CD4-positive, alpha-beta memory T cell (primary cell): ENCODE data around the gene MAGEA4. TPM values are rescaled to one million over a fixed set of nuclear protein-coding genes. Genes with fewer than 3 reads are reported as not detected.

Source experiments
- CTCF ChIA-PET: fragments of 350-600 bp; sonication (Branson Sonifier 250); formaldehyde crosslinking; loops from one replicate; lab custom pipeline; 2021; ENCODE audit warnings: inconsistent platforms; ENCODE audit not compliant: partially characterized antibody; lab: Charles Lee
- POLR2A ChIA-PET: fragments of 350-600 bp; sonication (Branson Sonifier 250); formaldehyde crosslinking; loops from one replicate; lab custom pipeline; 2021; ENCODE audit not compliant: partially characterized antibody; lab: Charles Lee
- DNase-seq, 5 donors: peaks; one replicate each; pipeline versions ENCODE4 v3.0.0 to v3.0.0-alpha.2; 2020 to 2022; ENCODE audit warnings: mixed read lengths in 1 of 5
- H3K27ac ChIP-seq: one replicate; pipeline ENCODE4 v1.7.0; 2013; ENCODE audit warnings: low read depth, low read length
- H3K27me3 ChIP-seq: 2 replicates; pipeline ENCODE4 v1.7.0; 2013; ENCODE audit warnings: mild to moderate bottlenecking, low read length, moderate library complexity; ENCODE audit not compliant: insufficient read depth
- H3K36me3 ChIP-seq: 2 replicates; pipeline ENCODE4 v1.7.0; 2013; ENCODE audit warnings: mild to moderate bottlenecking, low read length, moderate library complexity; ENCODE audit not compliant: insufficient read depth
- H3K4me1 ChIP-seq: 2 replicates; pipeline ENCODE4 v1.7.0; 2013; ENCODE audit warnings: mild to moderate bottlenecking, low read length, moderate library complexity; ENCODE audit not compliant: insufficient read depth
- H3K4me3 ChIP-seq, 2 donors: one replicate each; pipeline ENCODE4 v1.7.0; 2013; ENCODE audit warnings: low read length in 2 of 2, mild to moderate bottlenecking in 1 of 2
- H3K9me3 ChIP-seq, 2 donors: one replicate each; pipeline ENCODE4 v1.7.0; 2013; ENCODE audit warnings: low read length in 2 of 2, control low read depth in 1 of 2; ENCODE audit not compliant: control insufficient read depth in 1 of 2
- H3K27ac Mint-ChIP-seq, 7 donors: one replicate each; pipeline ENCODE4 v1.8.0; 2020 to 2021; ENCODE audit warnings: mixed read lengths in 7 of 7, mild to moderate bottlenecking in 6 of 7, inconsistent platforms in 3 of 7, moderate library complexity in 3 of 7
- H3K27me3 Mint-ChIP-seq, 2 donors: one replicate each; pipeline ENCODE4 v1.8.0; 2020 to 2021; ENCODE audit warnings: mixed read lengths in 2 of 2
- H3K36me3 Mint-ChIP-seq, 2 donors: one replicate each; pipeline ENCODE4 v1.8.0; 2020 to 2021; ENCODE audit warnings: mixed read lengths in 2 of 2, inconsistent platforms in 1 of 2, mild to moderate bottlenecking in 1 of 2
- H3K4me1 Mint-ChIP-seq, 4 donors: one replicate each; pipeline ENCODE4 v1.8.0; 2020 to 2021; ENCODE audit warnings: mixed read lengths in 4 of 4, mild to moderate bottlenecking in 1 of 4
- H3K4me3 Mint-ChIP-seq, 8 donors: one replicate each; pipeline ENCODE4 v1.8.0; 2020 to 2021; ENCODE audit warnings: mixed read lengths in 8 of 8, mild to moderate bottlenecking in 7 of 8, moderate library complexity in 6 of 8, inconsistent platforms in 3 of 8
- H3K9me3 Mint-ChIP-seq, 8 donors: one replicate each; pipeline ENCODE4 v1.8.0; 2020 to 2021; ENCODE audit warnings: mixed read lengths in 8 of 8, mild to moderate bottlenecking in 5 of 8, inconsistent platforms in 3 of 8, moderate library complexity in 1 of 8
- intact Hi-C: fragments of 100-400 bp; cut with micrococcal nuclease; formaldehyde crosslinking; loops from one replicate; pipeline ENCODE4 v1.15.1; 2023
- polyA plus RNA-seq, 2 donors: library from polyadenylated mRNA; unstranded; fragments of 300-500 nt; fragmentation: Illumina TruSeq; gene quantifications; one replicate each; pipeline ENCODE4 v1.2.3, GENCODE V29; 2021
- total RNA-seq, 2 experiments: library from RNA; stranded (reverse); gene quantifications; one replicate each; pipeline ENCODE4 v1.2.3, GENCODE V29; 2021

MAGEA4 gene
- total and polyA plus RNA-seq, 4 experiments from 2014 or later = not detected

- ChIA-PET CTCF (no interaction called here), POLR2A (no interaction called here)
- Mint-ChIP-seq H3K27me3 (peaks cover 0 to 3% of the 10 kb centered on the region in 2 donors), H3K36me3 (no peaks in the 10 kb centered on the region), H3K4me1 (no peaks in the 10 kb centered on the region), H3K9me3 (peaks cover 0 to 3% (median 0%) of the 10 kb centered on the region in 8 donors), H3K4me3 (no peak overlapping the region), H3K27ac (no peak overlapping the region)
- intact Hi-C loops = no loop called here
- H3K4me3 ChIP-seq = no peak overlapping the region
- no peaks in the 10 kb centered on the region for H3K9me3 ChIP-seq
- no peaks in the 10 kb centered on the region for H3K27me3 ChIP-seq
- no peak for DNase-seq
- no peaks in the 10 kb centered on the region for H3K4me1 ChIP-seq
- H3K36me3 ChIP-seq = no peaks in the 10 kb centered on the region
- no peak overlapping the region for H3K27ac ChIP-seq
Measured at GRCh38 chrX:151880895-151881294, 31.8 kb upstream of the MAGEA4 start.

- no peaks in the 10 kb centered on the region for H3K9me3 ChIP-seq
- Mint-ChIP-seq H3K4me1 (no peaks in the 10 kb centered on the region), H3K27me3 (no peaks in the 10 kb centered on the region), H3K36me3 (no peaks in the 10 kb centered on the region), H3K4me3 (no peak overlapping the region), H3K9me3 (peaks cover 0 to 6% (median under 1%) of the 10 kb centered on the region in 8 donors), H3K27ac (no peak overlapping the region)
- H3K36me3 ChIP-seq = no peaks in the 10 kb centered on the region
- DNase-seq = no peak
- ChIA-PET POLR2A (no interaction called here), CTCF (no interaction called here)
- no peak overlapping the region for H3K4me3 ChIP-seq
- intact Hi-C loops = no loop called here
- no peak overlapping the region for H3K27ac ChIP-seq
- no peaks in the 10 kb centered on the region for H3K4me1 ChIP-seq
- H3K27me3 ChIP-seq = no peaks in the 10 kb centered on the region
Measured at GRCh38 chrX:151889421-151889820, 23.3 kb upstream of the MAGEA4 start.

DNA sequence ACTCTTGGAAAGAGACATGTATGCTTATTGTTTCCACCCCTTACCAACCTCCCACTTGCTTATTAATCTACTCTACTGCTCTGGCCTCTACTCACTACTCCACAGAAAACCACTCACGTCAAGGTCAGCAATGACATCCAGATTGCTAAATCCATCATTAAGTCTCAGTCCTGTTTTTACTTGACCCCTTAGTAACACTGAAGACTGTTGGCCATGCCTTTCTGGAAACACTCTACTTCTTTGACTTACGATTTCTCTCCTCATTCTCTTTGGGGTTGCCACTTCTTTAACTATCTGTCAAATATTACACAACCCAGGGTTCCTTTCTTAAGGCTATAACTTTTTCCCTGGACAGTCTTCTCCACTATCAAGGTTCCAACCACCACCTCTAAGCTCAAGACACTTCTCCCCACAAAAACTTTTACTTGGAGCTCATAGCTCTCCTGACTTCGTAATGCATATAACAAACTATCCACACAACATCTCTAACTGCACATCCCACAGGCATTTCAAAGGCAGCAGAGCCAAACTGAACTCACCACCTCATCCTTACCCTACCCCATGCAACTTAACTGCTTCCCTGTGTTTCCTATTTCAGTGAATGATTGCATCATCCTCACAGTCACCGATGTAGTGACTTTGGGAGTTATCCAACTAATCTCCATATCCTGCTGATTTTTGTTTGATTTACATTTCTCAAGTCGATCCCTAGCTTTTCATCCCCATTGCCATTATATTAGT, 15.8 kb upstream of the MAGEA4 start:
- Histone ChIP-seq H3K27me3 (no peaks in the 10 kb centered on the region), H3K4me3 (no peak overlapping the region), H3K27ac (no peak overlapping the region), H3K9me3 (no peaks in the 10 kb centered on the region), H3K36me3 (no peaks in the 10 kb centered on the region), H3K4me1 (no peaks in the 10 kb centered on the region)
- Mint-ChIP-seq H3K36me3 (no peaks in the 10 kb centered on the region), H3K27ac (no peak overlapping the region), H3K4me1 (no peaks in the 10 kb centered on the region), H3K9me3 (no peaks in the 10 kb centered on the region), H3K4me3 (no peak overlapping the region), H3K27me3 (no peaks in the 10 kb centered on the region)
- intact Hi-C loops = no loop called here
- DNase-seq = no peak
- ChIA-PET CTCF (no interaction called here), POLR2A (no interaction called here)

- H3K36me3 Mint-ChIP-seq = no peaks in the 10 kb centered on the region
- Histone ChIP-seq H3K9me3 (no peaks in the 10 kb centered on the region), H3K4me3 (no peak overlapping the region), H3K27me3 (no peaks in the 10 kb centered on the region), H3K27ac (no peak overlapping the region), H3K36me3 (no peaks in the 10 kb centered on the region), H3K4me1 (no peaks in the 10 kb centered on the region)
- H3K27me3 Mint-ChIP-seq = no peaks in the 10 kb centered on the region
- no peak for DNase-seq
- H3K27ac Mint-ChIP-seq = no peak overlapping the region
- intact Hi-C loops = no loop called here
- no peaks in the 10 kb centered on the region for H3K9me3 Mint-ChIP-seq
- no peaks in the 10 kb centered on the region for H3K4me1 Mint-ChIP-seq
- H3K4me3 Mint-ChIP-seq = no peak overlapping the region
- CTCF ChIA-PET = no interaction called here
- POLR2A ChIA-PET = no interaction called here
Measured at GRCh38 chrX:151899622-151900021, 13.1 kb upstream of the MAGEA4 start.

DNA sequence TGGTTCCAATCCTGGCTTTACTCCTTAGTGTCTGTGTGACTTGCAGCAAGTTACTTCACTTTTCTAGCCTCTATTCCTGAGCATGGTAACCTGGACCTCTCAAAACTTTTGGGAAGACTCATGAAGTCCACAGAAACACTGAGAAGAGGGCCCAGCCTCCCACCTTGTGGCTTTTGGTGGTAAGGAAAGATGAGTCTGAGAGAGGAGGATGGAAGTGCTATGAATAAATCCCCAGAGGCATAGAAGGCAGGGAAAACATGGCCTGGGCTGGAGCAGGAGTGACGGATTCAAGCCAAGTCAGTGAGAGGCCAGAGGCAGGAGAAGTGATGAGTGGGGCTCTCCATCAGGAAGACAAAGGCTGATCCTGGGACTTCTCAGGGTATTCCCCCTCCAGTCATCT, 10.9 kb upstream of the MAGEA4 start:
- H3K36me3 ChIP-seq = no peaks in the 10 kb centered on the region
- H3K9me3 ChIP-seq = no peaks in the 10 kb centered on the region
- no peaks in the 10 kb centered on the region for H3K9me3 Mint-ChIP-seq
- H3K4me1 Mint-ChIP-seq = no peaks in the 10 kb centered on the region
- H3K27me3 ChIP-seq = no peaks in the 10 kb centered on the region
- no peak overlapping the region for H3K27ac ChIP-seq
- ChIA-PET POLR2A (no interaction called here), CTCF (no interaction called here)
- H3K4me3 Mint-ChIP-seq = no peak overlapping the region
- H3K36me3 Mint-ChIP-seq = no peaks in the 10 kb centered on the region
- no peaks in the 10 kb centered on the region for H3K27me3 Mint-ChIP-seq
- no peaks in the 10 kb centered on the region for H3K4me1 ChIP-seq
- intact Hi-C loops = no loop called here
- no peak overlapping the region for H3K27ac Mint-ChIP-seq
- no peak overlapping the region for H3K4me3 ChIP-seq
- DNase-seq = no peak

GRCh38 chrX:151902813-151903591, 9.7 kb upstream of the MAGEA4 start:
- no peak for DNase-seq
- H3K4me3 Mint-ChIP-seq = no peak overlapping the region
- H3K27me3 Mint-ChIP-seq = no peaks in the 10 kb centered on the region
- Histone ChIP-seq H3K36me3 (no peaks in the 10 kb centered on the region), H3K4me1 (no peaks in the 10 kb centered on the region), H3K4me3 (no peak overlapping the region), H3K27me3 (no peaks in the 10 kb centered on the region), H3K27ac (no peak overlapping the region), H3K9me3 (no peaks in the 10 kb centered on the region)
- H3K9me3 Mint-ChIP-seq = peaks cover 0 to 1% (median 0%) of the 10 kb centered on the region in 8 donors
- H3K4me1 Mint-ChIP-seq = no peaks in the 10 kb centered on the region
- H3K27ac Mint-ChIP-seq = peak overlapping the region in 1 of 7 donors; percentile 64
- intact Hi-C loops = no loop called here
- no peaks in the 10 kb centered on the region for H3K36me3 Mint-ChIP-seq
- ChIA-PET POLR2A (no interaction called here), CTCF (no interaction called here)

DNA sequence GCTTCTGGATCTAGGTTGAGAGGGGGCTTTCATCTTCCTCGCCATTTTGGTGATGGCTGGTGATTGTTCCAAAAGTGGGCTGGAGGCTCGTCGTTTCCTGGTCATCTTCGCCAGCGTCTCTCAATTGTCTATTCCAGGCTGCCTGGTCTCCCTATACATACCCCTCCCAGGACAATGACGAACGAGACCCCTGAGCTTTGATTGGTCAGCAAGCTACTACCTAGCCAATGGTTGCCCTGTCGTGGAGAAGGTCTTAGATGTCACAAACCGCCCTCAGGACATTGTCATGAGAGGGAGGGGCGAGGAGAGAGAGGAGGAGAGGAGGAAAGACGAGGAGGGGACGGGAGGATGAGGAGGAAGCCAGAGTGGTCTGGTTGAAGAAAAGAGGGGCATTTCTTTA, 7.7 kb upstream of the MAGEA4 start:
- H3K27me3 Mint-ChIP-seq = no peaks in the 10 kb centered on the region
- Histone ChIP-seq H3K27me3 (no peaks in the 10 kb centered on the region), H3K36me3 (no peaks in the 10 kb centered on the region), H3K4me3 (no peak overlapping the region), H3K4me1 (no peaks in the 10 kb centered on the region), H3K9me3 (no peaks in the 10 kb centered on the region), H3K27ac (no peak overlapping the region)
- no peaks in the 10 kb centered on the region for H3K36me3 Mint-ChIP-seq
- no peak for DNase-seq
- H3K4me3 Mint-ChIP-seq = no peak overlapping the region
- H3K9me3 Mint-ChIP-seq = peaks cover 0 to 1% (median 0%) of the 10 kb centered on the region in 8 donors
- H3K27ac Mint-ChIP-seq = no peak overlapping the region
- ChIA-PET CTCF (no interaction called here), POLR2A (no interaction called here)
- H3K4me1 Mint-ChIP-seq = no peaks in the 10 kb centered on the region
- intact Hi-C loops = no loop called here
